Ecto neural progenitor cell (in vitro differentiated cells): ENCODE results near the gene TAF13.
A peak's percentile ranks its signal among the peaks of the same experiment; 100 is the strongest.

Experiments used
- DNase-seq: peaks from one replicate; pipeline ENCODE4 v3.0.0-alpha.2; 2018; ENCODE audit warnings: low spot score

Gene TAF13

GRCh38 chr1:109075531-109076490, at the start of gene TAF13:
Gene TAF13, minus strand, starts transcription at chr1:109076003. Its CDS starts 56 bp downstream, at chr1:109075947.
- DNase-seq = peak; percentile 95

GRCh38 chr1:109120356-109120755, 44.6 kb upstream of the TAF13 start:
- no peak for DNase-seq

- DNase-seq = no peak
Measured at GRCh38 chr1:109118089-109118488, 42.3 kb upstream of the TAF13 start.

GRCh38 chr1:109116286-109116685, 40.5 kb upstream of the TAF13 start:
- DNase-seq = no peak

- DNase-seq = no peak
Measured at GRCh38 chr1:109115685-109116084, 39.9 kb upstream of the TAF13 start.

GRCh38 chr1:109114342-109114674, 38.5 kb upstream of the TAF13 start:
- DNase-seq = no peak

- DNase-seq = peak; percentile 68
Measured at GRCh38 chr1:109113590-109114341, 38.0 kb upstream of the TAF13 start, which contains the start of gene ELAPOR1. Gene ELAPOR1, plus strand, starts transcription at chr1:109114115. Its CDS starts 69 bp downstream, at chr1:109114184.

- DNase-seq = peak; percentile 99
Measured at GRCh38 chr1:109112652-109113285, 37.0 kb upstream of the TAF13 start.

- DNase-seq = peak; percentile 51
Measured at GRCh38 chr1:109112056-109112651, 36.4 kb upstream of the TAF13 start.

GRCh38 chr1:109111386-109112055, 35.7 kb upstream of the TAF13 start:
- DNase-seq = no peak

GRCh38 chr1:109109906-109110305, 34.1 kb upstream of the TAF13 start:
- DNase-seq = no peak

GRCh38 chr1:109107785-109108184, 32.0 kb upstream of the TAF13 start:
- no peak for DNase-seq

GRCh38 chr1:109105881-109106280, 30.1 kb upstream of the TAF13 start:
- DNase-seq = no peak

- no peak for DNase-seq
Measured at GRCh38 chr1:109104364-109105151, 28.8 kb upstream of the TAF13 start.

GRCh38 chr1:109099938-109100773, 24.4 kb upstream of the TAF13 start:
- DNase-seq = peak; percentile 96

GRCh38 chr1:109096120-109096519, 20.3 kb upstream of the TAF13 start:
- no peak for DNase-seq

GRCh38 chr1:109095631-109096030, 19.8 kb upstream of the TAF13 start:
- no peak for DNase-seq

- no peak for DNase-seq
Measured at GRCh38 chr1:109094871-109095270, 19.1 kb upstream of the TAF13 start.

- no peak for DNase-seq
Measured at GRCh38 chr1:109094377-109094803, 18.6 kb upstream of the TAF13 start.

- no peak for DNase-seq
Measured at GRCh38 chr1:109091839-109092193, 16.0 kb upstream of the TAF13 start.
